Coronary artery (tissue), 2 donors: ENCODE results near the gene GAR1.
"Not testable (repeated sequence)": the region's sequence is repeated elsewhere in the genome, so short reads cannot be mapped to it uniquely, and the experiment has no call there.

Source experiments
- DNase-seq: peaks from one replicate; pipeline ENCODE4 v3.0.0-alpha.2; 2017; ENCODE audit warnings: low spot score
- H3K27ac ChIP-seq, 2 donors: fragments of 200-600 bp; sonication (generic); one replicate each; pipeline ENCODE4 v1.5.1; 2016 to 2019
- H3K4me3 ChIP-seq: fragments of 200-600 bp; sonication (generic); 2 replicates; pipeline ENCODE4 v1.5.1; 2016; ENCODE audit warnings: mild to moderate bottlenecking, moderate library complexity
- TF ChIP-seq, protein P1 (sequence below): fragments of 200-600 bp; sonication (generic); IDR thresholded peaks from one replicate; pipeline ENCODE4 v1.5.1; 2019; ENCODE audit warnings: antibody characterized with exemption

The GAR1 gene

DNA sequence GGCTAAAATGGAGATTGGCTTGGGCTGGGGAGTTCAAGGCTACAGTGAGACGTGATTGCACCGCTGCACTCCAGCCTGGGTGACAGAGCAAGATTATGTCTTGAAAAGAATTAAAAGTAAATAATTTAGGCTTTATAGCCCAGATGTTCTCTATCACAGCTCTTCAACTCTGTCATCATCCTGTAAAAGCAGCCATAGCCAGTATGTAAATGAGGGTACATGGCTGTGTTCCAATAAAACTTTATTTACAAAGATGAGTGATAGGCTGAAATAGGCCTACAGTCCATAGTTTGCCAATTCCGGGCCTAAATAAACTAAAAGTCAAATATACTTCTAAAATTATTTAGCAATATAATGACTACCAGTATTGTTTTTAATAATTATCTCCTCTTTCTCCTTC lies 21.4 kb downstream of the GAR1 start:
- DNase-seq: no peak
- TF ChIP-seq, protein P1, sequence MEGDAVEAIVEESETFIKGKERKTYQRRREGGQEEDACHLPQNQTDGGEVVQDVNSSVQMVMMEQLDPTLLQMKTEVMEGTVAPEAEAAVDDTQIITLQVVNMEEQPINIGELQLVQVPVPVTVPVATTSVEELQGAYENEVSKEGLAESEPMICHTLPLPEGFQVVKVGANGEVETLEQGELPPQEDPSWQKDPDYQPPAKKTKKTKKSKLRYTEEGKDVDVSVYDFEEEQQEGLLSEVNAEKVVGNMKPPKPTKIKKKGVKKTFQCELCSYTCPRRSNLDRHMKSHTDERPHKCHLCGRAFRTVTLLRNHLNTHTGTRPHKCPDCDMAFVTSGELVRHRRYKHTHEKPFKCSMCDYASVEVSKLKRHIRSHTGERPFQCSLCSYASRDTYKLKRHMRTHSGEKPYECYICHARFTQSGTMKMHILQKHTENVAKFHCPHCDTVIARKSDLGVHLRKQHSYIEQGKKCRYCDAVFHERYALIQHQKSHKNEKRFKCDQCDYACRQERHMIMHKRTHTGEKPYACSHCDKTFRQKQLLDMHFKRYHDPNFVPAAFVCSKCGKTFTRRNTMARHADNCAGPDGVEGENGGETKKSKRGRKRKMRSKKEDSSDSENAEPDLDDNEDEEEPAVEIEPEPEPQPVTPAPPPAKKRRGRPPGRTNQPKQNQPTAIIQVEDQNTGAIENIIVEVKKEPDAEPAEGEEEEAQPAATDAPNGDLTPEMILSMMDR: no peak
- Histone ChIP-seq H3K27ac (no peak overlapping the region), H3K4me3 (no peak overlapping the region)

DNA sequence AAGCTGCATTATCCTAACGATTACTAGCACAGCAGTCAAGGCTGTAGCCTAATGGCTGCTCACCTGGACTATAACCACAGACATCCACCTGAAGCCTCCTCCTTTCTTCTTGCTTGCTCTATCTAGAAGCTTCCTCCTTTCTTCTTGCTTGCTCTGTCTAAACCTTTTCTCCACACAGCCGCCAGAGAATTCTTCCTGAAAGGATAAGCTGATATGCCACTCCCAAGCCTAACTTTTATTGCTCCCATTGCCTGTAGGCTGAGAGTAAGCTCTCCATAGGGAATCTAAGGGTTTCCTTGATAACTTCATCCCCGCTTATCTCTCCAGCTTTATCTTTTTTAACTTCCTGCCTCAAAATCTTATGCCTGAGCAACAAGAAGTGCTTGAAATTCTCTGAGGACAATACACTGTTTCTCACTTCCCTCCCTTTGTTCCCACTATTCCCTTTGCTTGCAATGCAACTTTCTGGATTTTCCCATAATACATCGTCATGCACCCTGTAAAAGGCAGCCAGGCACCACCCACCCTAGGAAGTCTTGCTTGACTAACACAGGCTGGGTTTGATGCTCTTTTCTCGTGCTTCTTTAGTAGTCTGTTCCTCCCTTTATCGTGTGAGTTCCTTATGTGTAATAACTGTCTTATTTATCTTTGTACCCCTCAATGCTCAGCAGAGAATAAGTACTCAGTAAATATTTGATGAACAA lies 31.0 kb downstream of the GAR1 start:
- no peak overlapping the region for H3K27ac ChIP-seq
- no peak for DNase-seq
- TF ChIP-seq, protein P1: no peak
- no peak overlapping the region for H3K4me3 ChIP-seq

DNA sequence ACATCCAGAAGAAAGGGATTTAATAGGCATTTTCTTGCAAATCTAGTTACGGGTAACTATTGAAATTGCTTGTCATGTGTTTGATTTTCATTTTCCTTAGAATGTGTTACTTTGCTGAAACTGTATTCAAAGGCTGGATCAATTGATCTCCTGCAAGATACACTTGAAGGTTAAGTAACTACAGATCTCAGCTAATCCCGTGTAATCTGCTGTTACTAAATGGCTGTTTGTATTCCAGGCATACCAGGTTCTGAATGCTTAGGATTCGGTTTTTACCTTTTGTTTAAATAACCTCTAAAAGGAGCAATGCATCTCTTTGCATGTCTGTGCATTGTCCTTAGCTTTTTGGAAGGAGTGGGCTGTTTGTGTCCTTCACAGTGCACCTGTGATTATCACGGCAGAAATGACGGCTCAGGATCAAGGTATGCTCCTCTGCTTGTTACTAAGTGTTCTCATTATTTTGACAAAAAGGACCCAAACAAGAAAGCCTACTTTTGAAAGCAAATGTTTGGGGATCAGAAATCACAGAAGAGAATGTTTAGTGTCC lies 32.4 kb downstream of the GAR1 start, which contains the start of gene LRIT3:
Gene LRIT3 (plus strand): TSS at position 212 of the 547 bp plus-strand sequence. CDS start 95 bp downstream, at position 307.
- Histone ChIP-seq H3K4me3 (no peak within 1 kb of the TSS), H3K27ac (no peak within 1 kb of the TSS)
- DNase-seq: no peak
- TF ChIP-seq, protein P1: no peak

DNA sequence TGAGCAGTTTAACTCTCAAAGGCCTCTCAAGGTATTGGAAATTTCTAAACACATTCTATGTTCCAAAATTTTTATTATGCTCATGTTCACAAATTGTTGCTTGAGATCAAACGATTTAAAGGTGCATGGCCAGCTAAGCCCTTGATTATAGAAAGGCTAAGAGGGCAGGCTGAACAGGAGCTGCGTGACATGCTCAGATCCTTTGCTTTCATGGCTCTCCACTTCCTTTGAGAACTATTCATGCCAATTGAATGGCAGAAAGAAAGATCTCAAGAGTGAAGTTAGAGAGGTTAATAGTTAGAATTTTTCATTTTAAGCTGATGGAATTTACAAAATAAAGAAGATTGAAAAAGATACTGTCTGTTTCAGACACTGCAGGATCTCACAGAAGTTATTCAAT lies 32.9 kb downstream of the GAR1 start:
- DNase-seq: no peak
- no peak overlapping the region for H3K27ac ChIP-seq
- TF ChIP-seq, protein P1: no peak
- H3K4me3 ChIP-seq: no peak overlapping the region

DNA sequence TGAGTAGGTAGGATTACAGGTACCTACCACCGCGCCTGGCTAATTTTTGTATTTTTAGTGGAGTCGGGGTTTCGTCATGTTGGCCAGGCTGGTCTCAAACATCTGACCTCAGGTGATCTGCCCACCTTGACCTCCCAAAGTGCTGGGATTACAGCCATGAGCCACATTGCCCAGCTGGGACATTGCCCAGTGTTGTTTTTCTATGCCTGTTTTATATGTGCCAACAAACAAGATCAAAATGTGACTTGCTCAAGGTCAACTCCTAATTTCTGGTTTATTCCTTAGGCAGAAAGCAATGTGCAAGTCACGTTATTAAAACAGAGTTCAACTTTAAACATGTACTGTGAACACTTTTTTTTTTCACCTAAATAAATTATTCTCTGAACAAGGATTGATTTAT lies 35.0 kb downstream of the GAR1 start:
- no peak for DNase-seq
- Histone ChIP-seq H3K27ac (no peak overlapping the region), H3K4me3 (no peak overlapping the region)
- TF ChIP-seq, protein P1: no peak

DNA sequence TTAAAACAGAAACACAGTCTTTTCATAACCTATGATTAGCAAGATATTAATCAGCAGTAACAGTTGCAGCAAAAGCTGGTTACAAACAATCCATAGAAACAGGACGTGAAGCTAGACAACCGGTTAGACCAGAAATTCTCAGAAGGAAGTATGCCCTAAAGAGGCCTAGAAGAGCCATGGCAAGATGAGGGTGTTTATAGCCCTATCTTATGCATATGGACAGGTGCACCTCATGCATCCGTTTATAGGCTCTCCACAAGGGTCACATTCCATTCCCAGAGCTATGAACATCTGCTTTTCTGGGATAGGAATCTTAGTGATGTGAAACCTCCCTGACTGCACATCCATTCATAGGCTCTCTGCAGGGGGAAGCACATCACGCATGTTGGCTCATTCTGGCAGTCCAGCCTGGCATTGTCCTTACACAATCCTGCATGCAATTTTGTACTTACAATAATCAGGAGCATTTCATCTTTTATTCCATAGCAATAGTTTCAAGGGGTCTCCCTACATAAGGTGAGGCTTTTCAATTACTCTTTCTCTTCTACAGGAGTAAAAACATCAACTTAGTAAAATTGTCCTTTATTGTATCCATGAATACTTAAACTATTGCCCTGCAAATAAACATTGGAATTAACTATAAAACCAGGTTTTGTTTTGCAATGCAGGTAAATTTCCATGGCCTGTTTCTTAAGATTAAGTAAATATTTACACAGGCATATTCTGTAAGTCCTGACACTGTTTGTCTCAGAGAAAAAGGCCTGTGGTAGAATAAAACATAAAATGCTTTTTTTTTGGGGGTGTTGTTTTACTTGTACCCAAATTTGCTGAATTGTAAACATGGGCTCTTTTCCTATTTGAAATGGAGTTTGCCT lies 44.1 kb downstream of the GAR1 start:
- H3K4me3 ChIP-seq, DNase-seq, H3K27ac ChIP-seq: not testable (repeated sequence)

DNA sequence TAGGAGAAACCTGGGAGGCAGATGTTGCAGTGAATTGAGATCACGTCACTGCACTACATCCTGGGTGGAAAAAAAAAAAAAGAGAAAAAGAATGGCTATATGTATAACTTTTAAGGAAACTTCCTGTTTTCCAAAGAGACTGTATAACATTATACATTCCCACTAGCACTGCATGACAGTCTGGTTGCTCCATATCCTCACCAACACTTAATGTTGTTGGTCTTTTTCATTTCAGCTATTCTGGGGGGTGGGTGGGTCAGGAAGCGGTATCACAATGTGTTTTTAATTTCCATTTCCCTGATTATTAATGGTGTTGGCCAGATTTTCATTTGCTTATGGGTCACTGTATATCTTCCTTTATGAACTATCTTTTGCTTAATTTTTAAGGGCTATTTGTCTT lies 45.7 kb downstream of the GAR1 start:
- TF ChIP-seq, protein P1: no peak
- H3K27ac ChIP-seq: no peak overlapping the region
- H3K4me3 ChIP-seq: no peak overlapping the region
- no peak for DNase-seq
